K562 (cell line): ENCODE data around the gene SLC35B1. TPM values are rescaled to one million over a fixed set of nuclear protein-coding genes. Genes with fewer than 3 reads are reported as not detected.

Experiments used
- FIP1L1 ChIP-seq: fragments of 200-400 bp; formaldehyde crosslinking; IDR thresholded peaks from 2 replicates; pipeline ENCODE4 v1.6.1; 2018; ENCODE audit warnings: mild to moderate bottlenecking, low read depth, low read length; ENCODE audit not compliant: poor library complexity, severe bottlenecking
- HDAC3 ChIP-seq: fragments of 450-650 bp; IDR thresholded peaks from 2 replicates; pipeline ENCODE4 v1.6.1; 2018; ENCODE audit warnings: borderline replicate concordance, mild to moderate bottlenecking, moderate library complexity; ENCODE audit not compliant: partially characterized antibody
- MCM7 ChIP-seq, 2 experiments: fragments of 450-650 bp; IDR thresholded peaks; 2 replicates each; pipeline ENCODE4 v1.6.1; 2016 to 2018
- NR2C2 ChIP-seq, 2 experiments: fragments of 200-800 bp in 1 of 2; sonication (Bioruptor generic) in 1 of 2; sonication (generic) in 1 of 2; formaldehyde crosslinking in 1 of 2; IDR thresholded peaks; 2 replicates each; pipeline versions ENCODE4 v1.6.1 to v1.8.0; 2016 to 2022; ENCODE audit warnings: mild to moderate bottlenecking in 1 of 2, missing compliant biosample characterization in 1 of 2, missing genetic modification characterization in 1 of 2, missing genetic modification reagents in 1 of 2
- POLR2G ChIP-seq: fragments of 200-400 bp; formaldehyde crosslinking; IDR thresholded peaks from 2 replicates; pipeline ENCODE4 v1.6.1; 2017; ENCODE audit warnings: low read depth, mild to moderate bottlenecking, antibody characterized with exemption, low read length, moderate library complexity
- PRMT5 ChIP-seq: sonication (generic); formaldehyde crosslinking; IDR thresholded peaks from 2 replicates; pipeline ENCODE4 v1.5.0; 2020; ENCODE audit warnings: missing genetic modification reagents
- RNF2 ChIP-seq: sonication (generic); IDR thresholded peaks from 2 replicates; pipeline ENCODE4 v1.6.1; 2016
- TAF7 ChIP-seq: fragments of 450-650 bp; IDR thresholded peaks from 2 replicates; pipeline ENCODE4 v1.6.1; 2016; ENCODE audit warnings: missing genetic modification characterization, missing compliant biosample characterization
- XRCC5 ChIP-seq: fragments of 200-400 bp; formaldehyde crosslinking; IDR thresholded peaks from 2 replicates; pipeline ENCODE4 v1.6.1; 2017; ENCODE audit warnings: low read depth, mild to moderate bottlenecking, low read length
- ZNF384 ChIP-seq: IDR thresholded peaks from 2 replicates; pipeline ENCODE4 v1.6.1; 2012; ENCODE audit warnings: low read depth, low read length, improper control_type of control experiment
- polyA plus RNA-seq, 8 experiments: library from polyadenylated mRNA; depleted of rRNA in 4 of 8; stranded (reverse) in 5 of 8; unstranded in 3 of 8; fragments of >200 nt; fragmentation: Nextera tagmentation in 2 of 8; fragmentation: Illumina TruSeq in 1 of 8; extraction: Ambion mirVana in 2 of 8; extraction: Trizol in 1 of 8; gene quantifications; 2 replicates each; pipeline versions ENCODE4 v1.2.1 to v1.2.3, GENCODE V29; 2011 to 2014; ENCODE audit warnings: inconsistent platforms in 1 of 8, missing spikeins in 1 of 8
- total RNA-seq, 7 experiments: library from RNA; depleted of rRNA in 6 of 7; stranded (reverse); fragments of >200 nt in 6 of 7; fragmentation: Illumina TruSeq in 2 of 7; extraction: Trizol in 2 of 7; gene quantifications; 2 replicates each; pipeline versions ENCODE4 v1.2.1 to v1.2.3, GENCODE V29; 2011 to 2021; ENCODE audit warnings: low replicate concordance in 1 of 7
- TF ChIP-seq, protein P1 (sequence below), 2 experiments: fragments of 450-650 bp in 1 of 2; sonication (generic) in 1 of 2; formaldehyde crosslinking in 1 of 2; IDR thresholded peaks; 2 replicates each; pipeline versions ENCODE4 v1.7.1 to v1.9.0; 2016 to 2022; ENCODE audit warnings: inconsistent platforms in 1 of 2, mild to moderate bottlenecking in 1 of 2, missing genetic modification reagents in 1 of 2
- TF ChIP-seq, protein P2 (sequence below): fragments of 250-450 bp; sonication (Bioruptor Pico); IDR thresholded peaks from 2 replicates; pipeline ENCODE4 v1.8.0; 2021; ENCODE audit warnings: moderate library complexity, mild to moderate bottlenecking, inconsistent platforms

The SLC35B1 gene
- total and polyA plus RNA-seq, 9 of the 15 experiments (the other 6 are each of a cell fraction or from before 2014, with no cell fraction given): 51.4 to 87.9 (median 66.3) TPM

DNA sequence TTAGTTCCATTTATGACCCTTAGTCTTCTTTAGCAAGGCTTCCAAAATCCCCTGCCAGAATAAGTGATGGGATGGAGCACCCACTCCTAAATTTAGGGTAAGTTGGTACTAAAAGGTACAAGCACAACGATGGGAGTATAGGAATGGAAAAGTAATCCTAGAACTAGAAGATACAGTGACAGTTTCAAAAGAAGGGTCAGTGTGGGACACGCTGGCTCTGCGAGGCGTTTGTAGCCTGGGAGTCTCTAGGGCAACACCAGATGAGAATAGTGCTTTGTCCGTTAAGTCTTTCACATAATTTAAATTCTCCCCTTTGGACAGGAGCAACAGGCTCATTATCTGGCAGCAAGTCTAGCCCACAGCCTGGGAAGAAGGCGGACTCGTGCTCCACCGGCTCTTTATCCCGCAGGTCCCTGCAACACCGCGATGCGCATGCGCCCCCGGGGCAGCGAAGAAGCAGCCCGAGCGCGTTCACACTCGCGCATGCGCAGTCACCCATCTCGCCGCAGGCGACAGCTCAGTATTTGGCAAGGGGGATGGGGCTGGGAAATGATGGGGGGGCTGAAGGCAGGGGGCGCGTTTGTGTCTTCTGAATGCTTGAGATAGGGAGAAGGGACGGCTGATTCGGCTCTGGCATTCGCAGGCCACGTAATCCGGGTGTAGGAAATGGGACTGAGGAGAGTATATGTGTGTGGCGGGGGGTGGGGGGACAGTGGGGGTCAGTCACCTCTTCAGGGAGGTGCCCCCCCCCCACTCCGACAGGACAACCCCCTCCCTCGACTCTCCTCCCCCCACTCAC lies 30.4 kb downstream of the SLC35B1 start (continued):
- TF ChIP-seq XRCC5 (no peak), HDAC3 (no peak), TAF7 (tag) (0 out of 2 replicates have a peak, but pooled peaks have one; percentile 44), PRMT5 (no peak), RNF2 (0 out of 2 replicates have a peak, but pooled peaks have one; percentile 8), NR2C2 (CRISPR knock-in tag; IDR thresholded peaks at IDR 0.05) (no peak), NR2C2 (tag; IDR thresholded peaks at IDR 0.05) (0 out of 2 replicates have a peak, but pooled peaks have one; percentile 45), POLR2G (peak; percentile 69), MCM7 (IDR thresholded peaks at IDR 0.05) (no peak), ZNF384 (no peak), FIP1L1 (no peak)
- TF ChIP-seq, protein P1, sequence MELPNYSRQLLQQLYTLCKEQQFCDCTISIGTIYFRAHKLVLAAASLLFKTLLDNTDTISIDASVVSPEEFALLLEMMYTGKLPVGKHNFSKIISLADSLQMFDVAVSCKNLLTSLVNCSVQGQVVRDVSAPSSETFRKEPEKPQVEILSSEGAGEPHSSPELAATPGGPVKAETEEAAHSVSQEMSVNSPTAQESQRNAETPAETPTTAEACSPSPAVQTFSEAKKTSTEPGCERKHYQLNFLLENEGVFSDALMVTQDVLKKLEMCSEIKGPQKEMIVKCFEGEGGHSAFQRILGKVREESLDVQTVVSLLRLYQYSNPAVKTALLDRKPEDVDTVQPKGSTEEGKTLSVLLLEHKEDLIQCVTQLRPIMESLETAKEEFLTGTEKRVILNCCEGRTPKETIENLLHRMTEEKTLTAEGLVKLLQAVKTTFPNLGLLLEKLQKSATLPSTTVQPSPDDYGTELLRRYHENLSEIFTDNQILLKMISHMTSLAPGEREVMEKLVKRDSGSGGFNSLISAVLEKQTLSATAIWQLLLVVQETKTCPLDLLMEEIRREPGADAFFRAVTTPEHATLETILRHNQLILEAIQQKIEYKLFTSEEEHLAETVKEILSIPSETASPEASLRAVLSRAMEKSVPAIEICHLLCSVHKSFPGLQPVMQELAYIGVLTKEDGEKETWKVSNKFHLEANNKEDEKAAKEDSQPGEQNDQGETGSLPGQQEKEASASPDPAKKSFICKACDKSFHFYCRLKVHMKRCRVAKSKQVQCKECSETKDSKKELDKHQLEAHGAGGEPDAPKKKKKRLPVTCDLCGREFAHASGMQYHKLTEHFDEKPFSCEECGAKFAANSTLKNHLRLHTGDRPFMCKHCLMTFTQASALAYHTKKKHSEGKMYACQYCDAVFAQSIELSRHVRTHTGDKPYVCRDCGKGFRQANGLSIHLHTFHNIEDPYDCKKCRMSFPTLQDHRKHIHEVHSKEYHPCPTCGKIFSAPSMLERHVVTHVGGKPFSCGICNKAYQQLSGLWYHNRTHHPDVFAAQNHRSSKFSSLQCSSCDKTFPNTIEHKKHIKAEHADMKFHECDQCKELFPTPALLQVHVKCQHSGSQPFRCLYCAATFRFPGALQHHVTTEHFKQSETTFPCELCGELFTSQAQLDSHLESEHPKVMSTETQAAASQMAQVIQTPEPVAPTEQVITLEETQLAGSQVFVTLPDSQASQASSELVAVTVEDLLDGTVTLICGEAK (IDR thresholded peaks at IDR 0.05): peak; percentile 15; the same call in 1 of the 2 replicates
- TF ChIP-seq, protein P1 (CRISPR knock-in tag; IDR thresholded peaks at IDR 0.05): no peak
- TF ChIP-seq, protein P2, sequence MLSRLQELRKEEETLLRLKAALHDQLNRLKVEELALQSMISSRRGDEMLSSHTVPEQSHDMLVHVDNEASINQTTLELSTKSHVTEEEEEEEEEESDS (CRISPR knock-in tag): no peak
